ENCODE data around the gene RAB11FIP4.

- TF ChIP-seq KLF16 (tag by site-specific recombination; IDR thresholded peaks at IDR 0.05) (no peak), ZNF174 (tag by site-specific recombination; IDR thresholded peaks at IDR 0.05) (no peak), HOXC10 (CRISPR knock-in tag; IDR thresholded peaks at IDR 0.05) (no peak), SALL2 (tag by site-specific recombination; IDR thresholded peaks at IDR 0.05; ENCODE audit: borderline replicate concordance) (no peak), ZBTB1 (tag by site-specific recombination; IDR thresholded peaks at IDR 0.05) (no peak)
- TF ChIP-seq, protein P1, sequence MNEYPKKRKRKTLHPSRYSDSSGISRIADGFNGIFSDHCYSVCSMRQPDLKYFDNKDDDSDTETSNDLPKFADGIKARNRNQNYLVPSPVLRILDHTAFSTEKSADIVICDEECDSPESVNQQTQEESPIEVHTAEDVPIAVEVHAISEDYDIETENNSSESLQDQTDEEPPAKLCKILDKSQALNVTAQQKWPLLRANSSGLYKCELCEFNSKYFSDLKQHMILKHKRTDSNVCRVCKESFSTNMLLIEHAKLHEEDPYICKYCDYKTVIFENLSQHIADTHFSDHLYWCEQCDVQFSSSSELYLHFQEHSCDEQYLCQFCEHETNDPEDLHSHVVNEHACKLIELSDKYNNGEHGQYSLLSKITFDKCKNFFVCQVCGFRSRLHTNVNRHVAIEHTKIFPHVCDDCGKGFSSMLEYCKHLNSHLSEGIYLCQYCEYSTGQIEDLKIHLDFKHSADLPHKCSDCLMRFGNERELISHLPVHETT (tag by site-specific recombination; IDR thresholded peaks at IDR 0.05) = no peak
- TF ChIP-seq, protein P2, sequence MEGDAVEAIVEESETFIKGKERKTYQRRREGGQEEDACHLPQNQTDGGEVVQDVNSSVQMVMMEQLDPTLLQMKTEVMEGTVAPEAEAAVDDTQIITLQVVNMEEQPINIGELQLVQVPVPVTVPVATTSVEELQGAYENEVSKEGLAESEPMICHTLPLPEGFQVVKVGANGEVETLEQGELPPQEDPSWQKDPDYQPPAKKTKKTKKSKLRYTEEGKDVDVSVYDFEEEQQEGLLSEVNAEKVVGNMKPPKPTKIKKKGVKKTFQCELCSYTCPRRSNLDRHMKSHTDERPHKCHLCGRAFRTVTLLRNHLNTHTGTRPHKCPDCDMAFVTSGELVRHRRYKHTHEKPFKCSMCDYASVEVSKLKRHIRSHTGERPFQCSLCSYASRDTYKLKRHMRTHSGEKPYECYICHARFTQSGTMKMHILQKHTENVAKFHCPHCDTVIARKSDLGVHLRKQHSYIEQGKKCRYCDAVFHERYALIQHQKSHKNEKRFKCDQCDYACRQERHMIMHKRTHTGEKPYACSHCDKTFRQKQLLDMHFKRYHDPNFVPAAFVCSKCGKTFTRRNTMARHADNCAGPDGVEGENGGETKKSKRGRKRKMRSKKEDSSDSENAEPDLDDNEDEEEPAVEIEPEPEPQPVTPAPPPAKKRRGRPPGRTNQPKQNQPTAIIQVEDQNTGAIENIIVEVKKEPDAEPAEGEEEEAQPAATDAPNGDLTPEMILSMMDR (tag by site-specific recombination; IDR thresholded peaks at IDR 0.05) = no peak
- TF ChIP-seq, protein P3, sequence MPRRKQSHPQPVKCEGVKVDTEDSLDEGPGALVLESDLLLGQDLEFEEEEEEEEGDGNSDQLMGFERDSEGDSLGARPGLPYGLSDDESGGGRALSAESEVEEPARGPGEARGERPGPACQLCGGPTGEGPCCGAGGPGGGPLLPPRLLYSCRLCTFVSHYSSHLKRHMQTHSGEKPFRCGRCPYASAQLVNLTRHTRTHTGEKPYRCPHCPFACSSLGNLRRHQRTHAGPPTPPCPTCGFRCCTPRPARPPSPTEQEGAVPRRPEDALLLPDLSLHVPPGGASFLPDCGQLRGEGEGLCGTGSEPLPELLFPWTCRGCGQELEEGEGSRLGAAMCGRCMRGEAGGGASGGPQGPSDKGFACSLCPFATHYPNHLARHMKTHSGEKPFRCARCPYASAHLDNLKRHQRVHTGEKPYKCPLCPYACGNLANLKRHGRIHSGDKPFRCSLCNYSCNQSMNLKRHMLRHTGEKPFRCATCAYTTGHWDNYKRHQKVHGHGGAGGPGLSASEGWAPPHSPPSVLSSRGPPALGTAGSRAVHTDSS (tag by site-specific recombination; IDR thresholded peaks at IDR 0.05) = no peak
- TF ChIP-seq, protein P4, sequence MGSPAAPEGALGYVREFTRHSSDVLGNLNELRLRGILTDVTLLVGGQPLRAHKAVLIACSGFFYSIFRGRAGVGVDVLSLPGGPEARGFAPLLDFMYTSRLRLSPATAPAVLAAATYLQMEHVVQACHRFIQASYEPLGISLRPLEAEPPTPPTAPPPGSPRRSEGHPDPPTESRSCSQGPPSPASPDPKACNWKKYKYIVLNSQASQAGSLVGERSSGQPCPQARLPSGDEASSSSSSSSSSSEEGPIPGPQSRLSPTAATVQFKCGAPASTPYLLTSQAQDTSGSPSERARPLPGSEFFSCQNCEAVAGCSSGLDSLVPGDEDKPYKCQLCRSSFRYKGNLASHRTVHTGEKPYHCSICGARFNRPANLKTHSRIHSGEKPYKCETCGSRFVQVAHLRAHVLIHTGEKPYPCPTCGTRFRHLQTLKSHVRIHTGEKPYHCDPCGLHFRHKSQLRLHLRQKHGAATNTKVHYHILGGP (tag by site-specific recombination; IDR thresholded peaks at IDR 0.05) = no peak
Observed at GRCh38 chr17:31511580-31511979, 120.1 kb downstream of the RAB11FIP4 start.

Measured in HEK293 (cell line).